IMR-90 (cell line): ENCODE data around the gene RNF217.

Source experiments
- CEBPB ChIP-seq: IDR thresholded peaks from 2 replicates; pipeline ENCODE4 v1.6.1; 2012; ENCODE audit warnings: low read depth, low read length, improper control_type of control experiment
- CHD1 ChIP-seq: IDR thresholded peaks from 2 replicates; pipeline ENCODE4 v1.6.1; 2012; ENCODE audit warnings: low read depth, low read length, improper control_type of control experiment
- MAFK ChIP-seq: IDR thresholded peaks from 2 replicates; pipeline ENCODE4 v1.6.1; 2012; ENCODE audit warnings: low read depth, low read length, improper control_type of control experiment
- POLR2A ChIP-seq: IDR thresholded peaks from 2 replicates; pipeline ENCODE4 v1.6.1; 2012; ENCODE audit warnings: mild to moderate bottlenecking, low read depth, low read length
- RAD21 ChIP-seq: IDR thresholded peaks from 2 replicates; pipeline ENCODE4 v1.6.1; 2012; ENCODE audit warnings: low read length, improper control_type of control experiment
- SMC3 ChIP-seq: fragments of 150-350 bp; IDR thresholded peaks from 2 replicates; pipeline ENCODE4 v1.6.1; 2016; ENCODE audit warnings: low read depth, mild to moderate bottlenecking, antibody characterized with exemption, low read length, moderate library complexity
- TF ChIP-seq, protein P1 (sequence below): conservative IDR thresholded peaks from 2 replicates; pipeline ENCODE4 v1.5.1; 2012; ENCODE audit warnings: mild to moderate bottlenecking, low read depth, low read length, improper control_type of control experiment
- TF ChIP-seq, protein P2 (sequence below): fragments of 150-350 bp; IDR thresholded peaks from 2 replicates; pipeline ENCODE4 v1.6.1; 2017; ENCODE audit warnings: mild to moderate bottlenecking, antibody characterized with exemption, low read length, low read depth

DNA sequence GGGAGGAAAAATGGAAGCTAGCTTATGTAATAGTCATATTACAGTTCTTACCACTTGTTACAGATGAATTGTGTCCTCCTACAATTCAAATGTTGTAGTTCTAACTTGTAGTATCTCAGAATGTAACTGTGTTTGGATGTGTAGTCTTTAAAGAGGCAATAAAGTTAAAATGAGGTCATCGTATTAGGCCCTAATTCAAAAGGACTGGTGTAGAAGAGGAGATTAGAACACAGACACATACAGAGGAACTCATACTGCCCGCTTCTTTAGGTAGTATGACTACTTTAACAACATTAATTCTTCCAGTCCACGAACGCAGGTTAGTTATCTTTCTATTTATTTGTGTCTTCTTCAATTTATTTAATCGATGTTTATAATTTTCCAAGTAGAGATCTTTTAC lies 144.8 kb downstream of the RNF217 start:
- TF ChIP-seq, protein P1, sequence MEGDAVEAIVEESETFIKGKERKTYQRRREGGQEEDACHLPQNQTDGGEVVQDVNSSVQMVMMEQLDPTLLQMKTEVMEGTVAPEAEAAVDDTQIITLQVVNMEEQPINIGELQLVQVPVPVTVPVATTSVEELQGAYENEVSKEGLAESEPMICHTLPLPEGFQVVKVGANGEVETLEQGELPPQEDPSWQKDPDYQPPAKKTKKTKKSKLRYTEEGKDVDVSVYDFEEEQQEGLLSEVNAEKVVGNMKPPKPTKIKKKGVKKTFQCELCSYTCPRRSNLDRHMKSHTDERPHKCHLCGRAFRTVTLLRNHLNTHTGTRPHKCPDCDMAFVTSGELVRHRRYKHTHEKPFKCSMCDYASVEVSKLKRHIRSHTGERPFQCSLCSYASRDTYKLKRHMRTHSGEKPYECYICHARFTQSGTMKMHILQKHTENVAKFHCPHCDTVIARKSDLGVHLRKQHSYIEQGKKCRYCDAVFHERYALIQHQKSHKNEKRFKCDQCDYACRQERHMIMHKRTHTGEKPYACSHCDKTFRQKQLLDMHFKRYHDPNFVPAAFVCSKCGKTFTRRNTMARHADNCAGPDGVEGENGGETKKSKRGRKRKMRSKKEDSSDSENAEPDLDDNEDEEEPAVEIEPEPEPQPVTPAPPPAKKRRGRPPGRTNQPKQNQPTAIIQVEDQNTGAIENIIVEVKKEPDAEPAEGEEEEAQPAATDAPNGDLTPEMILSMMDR, result no peak
- TF ChIP-seq SMC3 (no peak), RAD21 (no peak), CEBPB (no peak), POLR2A (no peak), CHD1 (no peak), MAFK (no peak)
- TF ChIP-seq, protein P2, sequence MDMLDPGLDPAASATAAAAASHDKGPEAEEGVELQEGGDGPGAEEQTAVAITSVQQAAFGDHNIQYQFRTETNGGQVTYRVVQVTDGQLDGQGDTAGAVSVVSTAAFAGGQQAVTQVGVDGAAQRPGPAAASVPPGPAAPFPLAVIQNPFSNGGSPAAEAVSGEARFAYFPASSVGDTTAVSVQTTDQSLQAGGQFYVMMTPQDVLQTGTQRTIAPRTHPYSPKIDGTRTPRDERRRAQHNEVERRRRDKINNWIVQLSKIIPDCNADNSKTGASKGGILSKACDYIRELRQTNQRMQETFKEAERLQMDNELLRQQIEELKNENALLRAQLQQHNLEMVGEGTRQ, result no peak
